ENCODE measurements around the gene ASIC4. TPM values are rescaled to one million over a fixed set of nuclear protein-coding genes. Genes with fewer than 3 reads are reported as not detected.

The ASIC4 gene
- total and polyA plus RNA-seq, 8 donors: 0.04 to 0.38 (median 0.18) TPM; not detected in 4

DNA sequence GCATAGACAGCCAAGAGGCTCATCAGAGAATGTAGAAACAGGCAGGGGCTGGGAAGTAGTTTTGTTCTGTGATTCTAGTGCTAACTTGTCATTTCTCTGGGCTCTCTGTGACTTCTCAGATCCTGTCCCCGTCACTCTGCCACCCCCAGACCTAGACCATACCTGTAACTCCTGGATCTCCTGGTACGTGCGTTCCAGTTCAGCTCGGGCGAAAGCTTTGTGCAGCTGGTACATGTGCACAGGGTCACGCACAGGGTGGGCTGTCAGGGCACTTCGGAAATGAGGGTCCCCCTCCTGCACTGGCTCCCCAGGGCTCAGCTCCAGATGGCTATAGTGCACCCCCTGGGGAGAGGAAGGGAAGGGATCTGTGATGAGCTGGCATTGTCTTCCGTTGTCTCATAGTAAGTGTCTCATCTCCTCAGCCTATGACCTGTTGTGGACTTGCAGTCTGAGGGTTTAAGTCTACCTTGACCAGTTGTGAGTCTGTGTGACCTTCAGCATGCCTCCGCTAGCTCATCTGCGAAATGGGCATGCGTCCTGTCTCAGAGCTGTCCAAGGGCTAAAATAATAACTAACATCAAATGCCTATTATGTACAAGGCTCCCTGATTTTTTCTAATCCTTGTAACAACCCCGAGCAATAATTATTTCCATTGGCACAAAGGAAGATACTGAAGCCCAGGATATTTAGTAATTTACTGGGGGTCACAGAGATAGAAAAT is 26.7 kb downstream of the ASIC4 start:
- TF ChIP-seq, protein P1, sequence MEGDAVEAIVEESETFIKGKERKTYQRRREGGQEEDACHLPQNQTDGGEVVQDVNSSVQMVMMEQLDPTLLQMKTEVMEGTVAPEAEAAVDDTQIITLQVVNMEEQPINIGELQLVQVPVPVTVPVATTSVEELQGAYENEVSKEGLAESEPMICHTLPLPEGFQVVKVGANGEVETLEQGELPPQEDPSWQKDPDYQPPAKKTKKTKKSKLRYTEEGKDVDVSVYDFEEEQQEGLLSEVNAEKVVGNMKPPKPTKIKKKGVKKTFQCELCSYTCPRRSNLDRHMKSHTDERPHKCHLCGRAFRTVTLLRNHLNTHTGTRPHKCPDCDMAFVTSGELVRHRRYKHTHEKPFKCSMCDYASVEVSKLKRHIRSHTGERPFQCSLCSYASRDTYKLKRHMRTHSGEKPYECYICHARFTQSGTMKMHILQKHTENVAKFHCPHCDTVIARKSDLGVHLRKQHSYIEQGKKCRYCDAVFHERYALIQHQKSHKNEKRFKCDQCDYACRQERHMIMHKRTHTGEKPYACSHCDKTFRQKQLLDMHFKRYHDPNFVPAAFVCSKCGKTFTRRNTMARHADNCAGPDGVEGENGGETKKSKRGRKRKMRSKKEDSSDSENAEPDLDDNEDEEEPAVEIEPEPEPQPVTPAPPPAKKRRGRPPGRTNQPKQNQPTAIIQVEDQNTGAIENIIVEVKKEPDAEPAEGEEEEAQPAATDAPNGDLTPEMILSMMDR (IDR thresholded peaks at IDR 0.05): no peak
- peaks cover 2 to 26% (median 19%) of the 10 kb centered on the region in 3 donors for H3K36me3 ChIP-seq
- ATAC-seq (no peak), DNase-seq (peak in 1 of 6 donors; percentile 76), FAIRE-seq (no peak)
- no peak overlapping the region for H3K27ac ChIP-seq
- intact Hi-C loops (cut with DNase I): loop anchor here in 2 of 3 donors (2.0 to 5.0 kb wide), 2 partner anchors 101 to 102 kb away; no protein-coding TSS in a partner anchor
- no peak overlapping the region for H3K4me3 ChIP-seq
- H3K4me1 ChIP-seq: peaks cover 0 to 9% (median 5%) of the 10 kb centered on the region in 3 donors
- no peaks in the 10 kb centered on the region for H3K9me3 ChIP-seq
- no peaks in the 10 kb centered on the region for H3K27me3 ChIP-seq
- WGBS, 2 donors: 80 to 87% methylated on average over 12 of the region's 12 CpGs

DNA sequence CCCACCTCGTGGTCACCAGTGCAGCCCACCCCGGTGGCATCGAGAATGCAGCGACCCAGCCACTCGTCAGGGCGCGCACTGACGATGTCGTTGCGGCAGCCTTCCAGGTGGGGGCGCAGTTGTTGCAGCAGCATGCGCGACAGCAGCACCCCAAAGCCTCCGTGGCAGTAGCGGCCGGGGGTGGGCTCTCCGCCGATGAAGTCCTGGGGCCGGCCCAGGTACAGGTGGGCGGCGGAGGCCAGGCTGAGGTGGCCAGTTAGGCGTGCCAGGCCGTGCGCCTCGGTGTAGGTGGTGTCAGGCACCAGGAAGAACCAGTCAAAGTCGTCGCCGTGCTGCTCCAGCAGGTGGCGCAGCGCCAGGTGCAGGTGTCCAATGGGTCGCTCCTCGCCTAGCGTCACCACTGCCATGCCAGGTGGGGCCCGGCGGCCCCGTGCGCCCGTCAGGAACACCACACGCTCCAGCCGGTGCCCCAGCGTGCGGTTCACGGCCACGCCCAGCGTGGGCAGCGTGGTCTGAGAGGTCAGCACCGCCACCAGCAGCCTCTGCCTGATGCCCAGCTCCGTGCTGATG is 27.4 kb downstream of the ASIC4 start:
- DNase-seq (peak; percentile 87 to 98 (median 95)), ATAC-seq (peak; percentile 48 to 75 (median 66)), FAIRE-seq (no peak)
- TF ChIP-seq, protein P1 (IDR thresholded peaks at IDR 0.05): peak; percentile 86 to 96 (median 93)
- intact Hi-C loops (cut with DNase I): loop anchor here in 2 of 3 donors (2.0 to 5.0 kb wide), 2 partner anchors 101 kb away; no protein-coding TSS in a partner anchor
- Histone ChIP-seq H3K27ac (peak overlapping the region; percentile 5 to 98 (median 55)), H3K4me3 (peak overlapping the region in 3 of 4 donors; percentile 79 to 92 (median 90)), H3K9me3 (no peaks in the 10 kb centered on the region), H3K27me3 (no peaks in the 10 kb centered on the region), H3K36me3 (peaks cover 2 to 26% (median 19%) of the 10 kb centered on the region in 3 donors), H3K4me1 (peaks cover 0 to 9% (median 5%) of the 10 kb centered on the region in 3 donors)
- WGBS, 2 donors: 5 to 6% methylated on average over 41 to 48 of the region's 48 CpGs

DNA sequence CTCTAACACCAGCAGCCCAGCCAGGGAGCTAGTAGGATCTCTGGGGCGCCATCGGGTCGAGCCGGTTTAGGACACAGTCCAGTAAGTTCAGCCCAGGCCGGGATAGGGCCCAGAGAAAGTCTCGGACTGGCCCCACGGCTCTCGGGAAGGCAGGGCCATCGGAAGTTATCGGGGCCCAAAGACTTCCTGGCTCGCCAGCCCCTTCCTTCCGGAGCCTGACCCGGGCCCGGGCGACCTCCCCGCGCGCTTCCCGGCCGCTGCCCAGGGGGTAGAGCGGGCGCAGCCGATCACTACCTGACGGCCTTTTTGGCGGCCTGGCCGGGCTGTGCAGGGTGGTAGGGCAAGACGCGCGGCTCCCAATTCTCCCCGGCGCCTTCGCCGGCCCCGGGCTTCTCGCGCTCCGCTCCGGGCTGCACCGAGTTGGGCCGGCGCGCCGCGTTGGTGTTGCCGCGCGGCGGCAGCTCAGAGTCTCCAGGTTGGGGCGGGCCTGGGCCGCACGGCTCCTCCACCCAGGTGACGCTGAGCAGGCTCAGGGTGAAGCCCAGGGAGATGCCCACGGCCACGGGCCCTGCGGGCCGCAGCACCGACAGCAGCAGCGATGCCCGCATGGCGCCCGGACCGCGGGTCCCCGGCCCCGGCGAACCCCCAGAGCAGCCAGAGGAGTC is 28.8 kb downstream of the ASIC4 start:
- Histone ChIP-seq H3K27ac (peak overlapping the region; percentile 93 to 98 (median 96)), H3K36me3 (peaks cover 2 to 26% (median 19%) of the 10 kb centered on the region in 3 donors), H3K4me1 (peaks cover 0 to 9% (median 5%) of the 10 kb centered on the region in 3 donors), H3K4me3 (peak overlapping the region; percentile 75 to 92 (median 84)), H3K27me3 (no peaks in the 10 kb centered on the region), H3K9me3 (no peaks in the 10 kb centered on the region)
- TF ChIP-seq, protein P1 (IDR thresholded peaks at IDR 0.05): no peak
- ATAC-seq (peak; percentile 25 to 53 (median 40)), FAIRE-seq (no peak), DNase-seq (peak in 2 of 6 donors; percentile 47 to 82)
- 0 to 1% methylated on average over 47 to 66 of the region's 66 CpGs for WGBS, 2 donors
- intact Hi-C loops (cut with DNase I): loop anchor here in 1 of 3 donors (5.0 kb wide), 1 partner anchor 99 kb away; no protein-coding TSS in a partner anchor

DNA sequence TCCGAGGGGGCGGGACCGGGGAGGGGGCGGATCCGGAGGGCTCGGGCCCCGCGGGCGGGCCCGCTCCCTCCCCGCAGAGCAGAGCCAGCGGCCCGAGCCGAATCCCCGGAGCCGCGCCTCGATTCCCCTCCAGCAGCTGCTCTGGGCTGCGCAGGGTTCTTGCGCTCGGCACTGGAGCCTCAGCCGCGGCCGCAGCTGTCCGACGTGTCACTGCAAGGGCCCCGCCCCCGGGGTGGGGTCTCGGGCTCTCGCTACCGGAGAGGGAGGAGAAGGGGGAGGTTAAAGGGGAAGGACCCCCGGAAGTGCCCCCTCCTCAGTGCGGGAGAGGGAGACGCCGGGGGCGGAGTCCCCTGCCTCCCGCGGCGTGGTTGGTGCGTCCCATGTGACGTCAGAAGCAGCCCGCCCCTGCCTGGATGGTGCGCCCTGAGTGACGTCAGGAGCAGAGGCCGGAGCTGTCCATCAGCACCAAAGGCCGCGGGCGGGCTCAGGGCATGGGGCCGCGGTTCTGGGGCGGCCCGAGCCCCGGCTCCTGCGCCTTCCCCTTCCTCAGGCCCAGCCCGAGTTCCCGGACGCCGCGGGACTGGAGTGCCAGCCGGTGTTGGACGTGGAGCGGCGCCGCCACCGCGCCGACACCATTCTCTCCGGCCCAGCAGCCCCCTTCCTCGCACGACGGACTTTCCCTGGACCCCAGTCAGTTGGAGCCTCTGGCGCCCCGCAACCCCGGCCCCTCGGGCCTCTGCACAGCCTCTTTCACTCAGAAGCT is 29.5 kb downstream of the ASIC4 start, which contains the start of the genes CHPF and TMEM198:
Gene CHPF (minus strand): TSS at position 214 of the 763 bp plus-strand sequence. CDS start 271 bp downstream, outside the sequence.
Gene TMEM198 (plus strand): TSS at position 433 of the 763 bp plus-strand sequence. CDS start 700 bp downstream, outside the sequence.
- H3K9me3 ChIP-seq: no peaks in the 10 kb centered on the region
- H3K27me3 ChIP-seq: no peaks in the 10 kb centered on the region
- intact Hi-C loops (cut with DNase I): loop anchor here in 1 of 3 donors (5.0 kb wide), 1 partner anchor 99 kb away; no protein-coding TSS in a partner anchor
- 0% methylated on average over 33 to 75 of the region's 75 CpGs for WGBS, 2 donors
- H3K4me1 ChIP-seq: peaks cover 0 to 9% (median 5%) of the 10 kb centered on the region in 3 donors
- peak within 1 kb of the TSS; percentile 93 to 98 (median 96) for H3K27ac ChIP-seq
- TF ChIP-seq, protein P1 (IDR thresholded peaks at IDR 0.05): no peak
- H3K4me3 ChIP-seq: peak within 1 kb of the TSS; percentile 75 to 92 (median 84)
- peaks cover 2 to 24% (median 15%) of the 10 kb centered on the region in 3 donors for H3K36me3 ChIP-seq
- DNase-seq: peak; percentile 96 to 100 (median 99)
- ATAC-seq: peak; percentile 88 to 93 (median 90)
- no peak for FAIRE-seq

Data from pancreas (tissue), 10 donors.